Measurements from ENCODE around the gene KLRC1.
A peak's percentile ranks its signal among the peaks of the same experiment; 100 is the strongest.
"Not testable (repeated sequence)": the region's sequence is repeated elsewhere in the genome, so short reads cannot be mapped to it uniquely, and the experiment has no call there.

KLRC1 gene

GRCh38 chr12:10466311-10466710, 13.1 kb upstream of the KLRC1 start:
- TF ChIP-seq CTCF (IDR thresholded peaks at IDR 0.05; ENCODE audit: control insufficient read depth, extremely low read depth, insufficient read depth) = no peak
- no peak overlapping the region for H3K4me3 ChIP-seq (ENCODE audit: low read depth, low read length)
- DNase-seq (ENCODE audit: low read depth) = no peak

GRCh38 chr12:10457760-10458159, 4.6 kb upstream of the KLRC1 start:
- H3K4me3 ChIP-seq (ENCODE audit: low read depth, low read length) = no peak overlapping the region
- no peak for TF ChIP-seq CTCF (IDR thresholded peaks at IDR 0.05; ENCODE audit: control insufficient read depth, extremely low read depth, insufficient read depth)
- DNase-seq (ENCODE audit: low read depth) = no peak

- H3K4me3 ChIP-seq (ENCODE audit: low read depth, low read length) = no peak overlapping the region
- DNase-seq (ENCODE audit: low read depth) = no peak
- no peak for TF ChIP-seq CTCF (IDR thresholded peaks at IDR 0.05; ENCODE audit: control insufficient read depth, extremely low read depth, insufficient read depth)
Observed at GRCh38 chr12:10456856-10457255, 3.7 kb upstream of the KLRC1 start.

- no peak overlapping the region for H3K4me3 ChIP-seq (ENCODE audit: low read depth, low read length)
- no peak for DNase-seq (ENCODE audit: low read depth)
- no peak for TF ChIP-seq CTCF (IDR thresholded peaks at IDR 0.05; ENCODE audit: control insufficient read depth, extremely low read depth, insufficient read depth)
Observed at GRCh38 chr12:10455766-10456165, 2.6 kb upstream of the KLRC1 start.

- TF ChIP-seq CTCF (IDR thresholded peaks at IDR 0.05; ENCODE audit: control insufficient read depth, extremely low read depth, insufficient read depth) = no peak
- DNase-seq (ENCODE audit: low read depth) = no peak
- no peak overlapping the region for H3K4me3 ChIP-seq (ENCODE audit: low read depth, low read length)
Observed at GRCh38 chr12:10454531-10454930, 1.4 kb upstream of the KLRC1 start.

GRCh38 chr12:10448236-10448635, 4.9 kb downstream of the KLRC1 start:
- no peak for DNase-seq (ENCODE audit: low read depth)
- no peak for TF ChIP-seq CTCF (IDR thresholded peaks at IDR 0.05; ENCODE audit: control insufficient read depth, extremely low read depth, insufficient read depth)
- no peak overlapping the region for H3K4me3 ChIP-seq (ENCODE audit: low read depth, low read length)

- not testable (repeated sequence) for DNase-seq (ENCODE audit: low read depth); H3K4me3 ChIP-seq (ENCODE audit: low read depth, low read length)
Observed at GRCh38 chr12:10446052-10446451, 7.1 kb downstream of the KLRC1 start.

- DNase-seq (ENCODE audit: low read depth); H3K4me3 ChIP-seq (ENCODE audit: low read depth, low read length): not testable (repeated sequence)
Observed at GRCh38 chr12:10441144-10441543, 12.0 kb downstream of the KLRC1 start.

GRCh38 chr12:10439608-10440274, 13.4 kb downstream of the KLRC1 start:
- peak; percentile 17 for DNase-seq (ENCODE audit: low read depth)
- H3K4me3 ChIP-seq (ENCODE audit: low read depth, low read length) = not testable (repeated sequence)

- DNase-seq (ENCODE audit: low read depth); H3K4me3 ChIP-seq (ENCODE audit: low read depth, low read length): not testable (repeated sequence)
Observed at GRCh38 chr12:10437601-10438000, 15.6 kb downstream of the KLRC1 start.

- H3K4me3 ChIP-seq (ENCODE audit: low read depth, low read length) = not testable (repeated sequence)
- DNase-seq (ENCODE audit: low read depth) = peak; percentile 73
Observed at GRCh38 chr12:10435816-10436215, 17.4 kb downstream of the KLRC1 start, which contains the start of gene KLRC2. TSS of gene KLRC2 (minus strand) at chr12:10436010. CDS start at chr12:10435986, 24 bp downstream.

- H3K4me3 ChIP-seq (ENCODE audit: low read depth, low read length); DNase-seq (ENCODE audit: low read depth): not testable (repeated sequence)
Observed at GRCh38 chr12:10430623-10431022, 22.6 kb downstream of the KLRC1 start.
